Activated T-helper 17 cell treated with anti-CD3 and anti-CD28 coated beads, Interleukin-2, amount 50 U/mL, for 72 hours (primary cell): Measurements from ENCODE around the gene ETS1. TPM values are rescaled to one million over a fixed set of nuclear protein-coding genes. Genes with fewer than 3 reads are reported as not detected.

Experiments
- ATAC-seq: fragments of 150-1000 bp; cut with Tn5 transposase; replicated peaks from 2 replicates; pipeline ENCODE4 v1.10.0; 2021; ENCODE audit warnings: mild to moderate bottlenecking, moderate library complexity
- H3K27ac Mint-ChIP-seq: one replicate; pipeline ENCODE4 v1.8.0; 2022; ENCODE audit warnings: mixed read lengths
- H3K27me3 Mint-ChIP-seq: one replicate; pipeline ENCODE4 v1.8.0; 2022; ENCODE audit warnings: mixed read lengths
- H3K36me3 Mint-ChIP-seq: one replicate; pipeline ENCODE4 v1.8.0; 2022; ENCODE audit warnings: low read depth, mild to moderate bottlenecking, mixed read lengths
- H3K4me1 Mint-ChIP-seq: one replicate; pipeline ENCODE4 v1.8.0; 2022; ENCODE audit warnings: mixed read lengths
- H3K4me3 Mint-ChIP-seq: one replicate; pipeline ENCODE4 v1.8.0; 2022; ENCODE audit warnings: mild to moderate bottlenecking, mixed read lengths
- H3K9me3 Mint-ChIP-seq: one replicate; pipeline ENCODE4 v1.8.0; 2022; ENCODE audit warnings: mixed read lengths
- total RNA-seq, 2 donors: library from RNA; stranded (reverse); gene quantifications; one replicate each; pipeline ENCODE4 v1.2.3, GENCODE V29; 2022

Gene ETS1
- total RNA-seq, 2 donors from 2014 or later: 309 to 471 TPM

GRCh38 chr11:128610721-128611617, 23.6 kb upstream of the ETS1 start:
- H3K27ac Mint-ChIP-seq: peak overlapping the region; percentile 84
- peak overlapping the region; percentile 71 for H3K4me3 Mint-ChIP-seq
- peak; percentile 88 for ATAC-seq
- H3K36me3 Mint-ChIP-seq: no peaks in the 10 kb centered on the region
- no peaks in the 10 kb centered on the region for H3K9me3 Mint-ChIP-seq
- H3K27me3 Mint-ChIP-seq: no peaks in the 10 kb centered on the region
- H3K4me1 Mint-ChIP-seq: peaks cover 19% of the 10 kb centered on the region

GRCh38 chr11:128609785-128610184, 22.4 kb upstream of the ETS1 start:
- peak overlapping the region; percentile 71 for H3K4me3 Mint-ChIP-seq
- H3K27ac Mint-ChIP-seq: peak overlapping the region; percentile 84
- H3K4me1 Mint-ChIP-seq: peaks cover 19% of the 10 kb centered on the region
- H3K9me3 Mint-ChIP-seq: no peaks in the 10 kb centered on the region
- no peaks in the 10 kb centered on the region for H3K36me3 Mint-ChIP-seq
- ATAC-seq: no peak
- H3K27me3 Mint-ChIP-seq: no peaks in the 10 kb centered on the region

- peaks cover 23% of the 10 kb centered on the region for H3K4me1 Mint-ChIP-seq
- no peaks in the 10 kb centered on the region for H3K9me3 Mint-ChIP-seq
- no peaks in the 10 kb centered on the region for H3K27me3 Mint-ChIP-seq
- H3K4me3 Mint-ChIP-seq: peak overlapping the region; percentile 35
- no peak for ATAC-seq
- H3K27ac Mint-ChIP-seq: peak overlapping the region; percentile 84
- no peaks in the 10 kb centered on the region for H3K36me3 Mint-ChIP-seq
These were observed 21.5 kb upstream of the ETS1 start for GRCh38 chr11:128608746-128609407.

GRCh38 chr11:128607819-128608218, 20.5 kb upstream of the ETS1 start:
- Mint-ChIP-seq H3K9me3 (no peaks in the 10 kb centered on the region), H3K4me1 (peaks cover 29% of the 10 kb centered on the region), H3K27me3 (no peaks in the 10 kb centered on the region), H3K27ac (no peak overlapping the region), H3K36me3 (no peaks in the 10 kb centered on the region), H3K4me3 (no peak overlapping the region)
- ATAC-seq: no peak

- H3K9me3 Mint-ChIP-seq: no peaks in the 10 kb centered on the region
- no peaks in the 10 kb centered on the region for H3K27me3 Mint-ChIP-seq
- no peak overlapping the region for H3K4me3 Mint-ChIP-seq
- H3K27ac Mint-ChIP-seq: peak overlapping the region; percentile 54
- ATAC-seq: no peak
- H3K4me1 Mint-ChIP-seq: peaks cover 20% of the 10 kb centered on the region
- no peaks in the 10 kb centered on the region for H3K36me3 Mint-ChIP-seq
These were observed 17.4 kb upstream of the ETS1 start for GRCh38 chr11:128604723-128605122.

- Mint-ChIP-seq H3K27me3 (no peaks in the 10 kb centered on the region), H3K36me3 (no peaks in the 10 kb centered on the region), H3K27ac (peak overlapping the region; percentile 54), H3K9me3 (no peaks in the 10 kb centered on the region), H3K4me3 (no peak overlapping the region), H3K4me1 (peaks cover 22% of the 10 kb centered on the region)
- ATAC-seq: no peak
These were observed 16.5 kb upstream of the ETS1 start for GRCh38 chr11:128603752-128604414.

- Mint-ChIP-seq H3K4me3 (peak overlapping the region; percentile 35), H3K9me3 (no peaks in the 10 kb centered on the region), H3K4me1 (peaks cover 22% of the 10 kb centered on the region), H3K27me3 (no peaks in the 10 kb centered on the region), H3K36me3 (no peaks in the 10 kb centered on the region), H3K27ac (no peak overlapping the region)
- ATAC-seq: peak; percentile 40
These were observed 15.8 kb upstream of the ETS1 start for GRCh38 chr11:128603003-128603696.

- peak; percentile 90 for ATAC-seq
- peaks cover 2% of the 10 kb centered on the region for H3K9me3 Mint-ChIP-seq
- peak overlapping the region; percentile 84 for H3K27ac Mint-ChIP-seq
- H3K27me3 Mint-ChIP-seq: no peaks in the 10 kb centered on the region
- H3K4me1 Mint-ChIP-seq: peaks cover 27% of the 10 kb centered on the region
- no peaks in the 10 kb centered on the region for H3K36me3 Mint-ChIP-seq
- peak overlapping the region; percentile 32 for H3K4me3 Mint-ChIP-seq
These were observed 12.4 kb upstream of the ETS1 start for GRCh38 chr11:128599729-128600128.

- no peak overlapping the region for H3K4me3 Mint-ChIP-seq
- H3K4me1 Mint-ChIP-seq: peaks cover 23% of the 10 kb centered on the region
- H3K9me3 Mint-ChIP-seq: peaks cover 3% of the 10 kb centered on the region
- no peaks in the 10 kb centered on the region for H3K36me3 Mint-ChIP-seq
- no peak overlapping the region for H3K27ac Mint-ChIP-seq
- H3K27me3 Mint-ChIP-seq: no peaks in the 10 kb centered on the region
- no peak for ATAC-seq
These were observed 11.3 kb upstream of the ETS1 start for GRCh38 chr11:128598506-128599150.

GRCh38 chr11:128598096-128598495, 10.7 kb upstream of the ETS1 start:
- Mint-ChIP-seq H3K27me3 (no peaks in the 10 kb centered on the region), H3K36me3 (no peaks in the 10 kb centered on the region), H3K27ac (no peak overlapping the region), H3K4me3 (no peak overlapping the region), H3K4me1 (peaks cover 21% of the 10 kb centered on the region), H3K9me3 (peaks cover 3% of the 10 kb centered on the region)
- ATAC-seq: no peak

- Mint-ChIP-seq H3K4me3 (no peak overlapping the region), H3K36me3 (no peaks in the 10 kb centered on the region), H3K4me1 (peaks cover 19% of the 10 kb centered on the region), H3K9me3 (peaks cover 3% of the 10 kb centered on the region), H3K27me3 (no peaks in the 10 kb centered on the region), H3K27ac (no peak overlapping the region)
- ATAC-seq: no peak
These were observed 9.9 kb upstream of the ETS1 start for GRCh38 chr11:128597209-128597608.

- ATAC-seq: no peak
These were observed 8.9 kb upstream of the ETS1 start for GRCh38 chr11:128596250-128596649.

GRCh38 chr11:128595775-128596174, 8.4 kb upstream of the ETS1 start:
- Mint-ChIP-seq H3K4me1 (peaks cover 19% of the 10 kb centered on the region), H3K9me3 (peaks cover 3% of the 10 kb centered on the region), H3K27me3 (no peaks in the 10 kb centered on the region), H3K27ac (no peak overlapping the region), H3K36me3 (no peaks in the 10 kb centered on the region), H3K4me3 (no peak overlapping the region)
- no peak for ATAC-seq

More at GRCh38 chr11:128596250-128596649, 8.9 kb upstream of the ETS1 start:
- no peak overlapping the region for H3K4me3 Mint-ChIP-seq
- no peak overlapping the region for H3K27ac Mint-ChIP-seq
- no peaks in the 10 kb centered on the region for H3K36me3 Mint-ChIP-seq
- H3K27me3 Mint-ChIP-seq: no peaks in the 10 kb centered on the region
- H3K9me3 Mint-ChIP-seq: peaks cover 3% of the 10 kb centered on the region
- H3K4me1 Mint-ChIP-seq: peaks cover 19% of the 10 kb centered on the region

GRCh38 chr11:128595221-128595620, 7.9 kb upstream of the ETS1 start:
- H3K36me3 Mint-ChIP-seq: no peaks in the 10 kb centered on the region
- H3K27me3 Mint-ChIP-seq: no peaks in the 10 kb centered on the region
- no peak overlapping the region for H3K27ac Mint-ChIP-seq
- peaks cover 16% of the 10 kb centered on the region for H3K4me1 Mint-ChIP-seq
- ATAC-seq: no peak
- H3K9me3 Mint-ChIP-seq: peaks cover 3% of the 10 kb centered on the region
- no peak overlapping the region for H3K4me3 Mint-ChIP-seq
